Stimulated activated CD8-positive, alpha-beta memory T cell treated with anti-CD3 and anti-CD28 coated beads, Interleukin-7, amount 100 ng/mL, for 24 hours (primary cell): ENCODE data around the gene DOK1.

ENCODE experiments used
- DNase-seq: peaks from one replicate; pipeline ENCODE4 v3.0.0-alpha.2; 2020; ENCODE audit warnings: low read depth

Gene DOK1

GRCh38 chr2:74553892-74554819, at the start of gene DOK1, which contains the start of gene LOXL3:
Gene DOK1, plus strand, starts transcription at chr2:74554720. Its CDS starts 35 bp downstream, at chr2:74554755.
Gene LOXL3, minus strand, starts transcription at chr2:74553942. Its CDS starts 1,308 bp downstream, at chr2:74552634.
- peak; percentile 72 for DNase-seq

GRCh38 chr2:74505448-74506246, 48.9 kb upstream of the DOK1 start:
- no peak for DNase-seq

- DNase-seq = peak; percentile 99
Observed at GRCh38 chr2:74507145-74507925, 47.2 kb upstream of the DOK1 start, which contains the start of gene PCGF1. Gene PCGF1, minus strand, starts transcription at chr2:74507695. Its CDS starts 27 bp downstream, at chr2:74507668.

- no peak for DNase-seq
Observed at GRCh38 chr2:74507926-74508520, 46.5 kb upstream of the DOK1 start.

GRCh38 chr2:74510272-74510671, 44.2 kb upstream of the DOK1 start:
- no peak for DNase-seq

GRCh38 chr2:74511104-74511989, 43.2 kb upstream of the DOK1 start:
- DNase-seq = no peak

- no peak for DNase-seq
Observed at GRCh38 chr2:74512744-74513604, 41.5 kb upstream of the DOK1 start.

GRCh38 chr2:74513605-74514367, 40.7 kb upstream of the DOK1 start:
- DNase-seq = no peak

GRCh38 chr2:74514368-74515270, 39.9 kb upstream of the DOK1 start, which contains the start of gene TLX2:
Gene TLX2, plus strand, starts transcription at chr2:74514450. Its CDS starts 357 bp downstream, at chr2:74514807.
- DNase-seq = no peak

GRCh38 chr2:74515271-74515980, 39.1 kb upstream of the DOK1 start:
- DNase-seq = no peak

- peak; percentile 56 for DNase-seq
Observed at GRCh38 chr2:74515981-74516633, 38.4 kb upstream of the DOK1 start.

GRCh38 chr2:74516650-74517049, 37.9 kb upstream of the DOK1 start:
- no peak for DNase-seq

- no peak for DNase-seq
Observed at GRCh38 chr2:74522516-74522915, 32.0 kb upstream of the DOK1 start.

GRCh38 chr2:74524005-74524404, 30.5 kb upstream of the DOK1 start:
- DNase-seq = no peak

- no peak for DNase-seq
Observed at GRCh38 chr2:74524955-74525716, 29.4 kb upstream of the DOK1 start.
